Liver (tissue), 9 donors: ENCODE data around the gene ZNF146. TPM values are rescaled to one million over a fixed set of nuclear protein-coding genes. Genes with fewer than 3 reads are reported as not detected.

Source experiments
- DNase-seq: peaks from one replicate; pipeline ENCODE4 v3.0.0-alpha.2; 2017; ENCODE audit warnings: low spot score
- H3K27ac ChIP-seq, 2 donors: one replicate each; pipeline ENCODE4 v1.7.0; 2013; ENCODE audit warnings: inconsistent platforms in 2 of 2, low read length in 2 of 2, control low read depth in 1 of 2, low read depth in 1 of 2, mild to moderate bottlenecking in 1 of 2
- H3K27me3 ChIP-seq, 4 donors: one replicate each; pipeline versions ENCODE4 v1.6.1 to v1.7.0; 2013; ENCODE audit warnings: low read length in 3 of 4, inconsistent platforms in 1 of 4, mild to moderate bottlenecking in 1 of 4, moderate library complexity in 1 of 4; ENCODE audit not compliant: control insufficient read depth in 4 of 4, insufficient read depth in 4 of 4
- H3K36me3 ChIP-seq, 4 donors: one replicate each; pipeline versions ENCODE4 v1.6.1 to v1.7.0; 2013; ENCODE audit warnings: low read length in 3 of 4, mild to moderate bottlenecking in 3 of 4, low read depth in 1 of 4, moderate library complexity in 1 of 4; ENCODE audit not compliant: control insufficient read depth in 4 of 4, insufficient read depth in 3 of 4
- H3K4me1 ChIP-seq, 4 donors: one replicate each; pipeline versions ENCODE4 v1.6.1 to v1.7.0; 2013; ENCODE audit warnings: low read length in 3 of 4, mild to moderate bottlenecking in 3 of 4, moderate library complexity in 1 of 4; ENCODE audit not compliant: control insufficient read depth in 4 of 4, insufficient read depth in 4 of 4
- H3K4me3 ChIP-seq, 3 donors: one replicate each; pipeline versions ENCODE4 v1.6.1 to v1.7.0; 2013; ENCODE audit warnings: low read length in 3 of 3, control low read depth in 1 of 3, low read depth in 1 of 3, mild to moderate bottlenecking in 1 of 3
- H3K9ac ChIP-seq, 2 donors: one replicate each; pipeline ENCODE4 v1.7.0; 2013; ENCODE audit warnings: low read length in 2 of 2, mild to moderate bottlenecking in 2 of 2, moderate library complexity in 2 of 2, control low read depth in 1 of 2, low read depth in 1 of 2
- H3K9me3 ChIP-seq, 4 donors: one replicate each; pipeline versions ENCODE4 v1.6.1 to v1.7.0; 2013; ENCODE audit warnings: low read length in 3 of 4; ENCODE audit not compliant: control insufficient read depth in 4 of 4
- ATF3 ChIP-seq: IDR thresholded peaks from 2 replicates; pipeline ENCODE4 v1.6.1; 2016; ENCODE audit warnings: antibody characterized with exemption
- CTCF ChIP-seq: fragments of 150-350 bp; IDR thresholded peaks from 2 replicates; pipeline ENCODE4 v1.5.1; 2017; ENCODE audit warnings: improper control_type of control experiment, low read depth, low read length; ENCODE audit not compliant: missing input control
- FOXA1 ChIP-seq: IDR thresholded peaks from 2 replicates; pipeline ENCODE4 v1.6.1; 2016; ENCODE audit warnings: antibody characterized with exemption
- GABPA ChIP-seq, 2 donors: IDR thresholded peaks in 1 of 2; conservative IDR thresholded peaks in 1 of 2; 2 replicates each; pipeline ENCODE4 v1.6.1; 2016; ENCODE audit warnings: antibody characterized with exemption in 2 of 2, mild to moderate bottlenecking in 1 of 2, moderate library complexity in 1 of 2
- HNF4G ChIP-seq: IDR thresholded peaks from 2 replicates; pipeline ENCODE4 v1.6.1; 2016; ENCODE audit warnings: antibody characterized with exemption
- JUND ChIP-seq, 2 donors: IDR thresholded peaks; 2 replicates each; pipeline ENCODE4 v1.6.1; 2016; ENCODE audit warnings: antibody characterized with exemption in 2 of 2
- MAX ChIP-seq: IDR thresholded peaks from 2 replicates; pipeline ENCODE4 v1.6.1; 2016; ENCODE audit warnings: antibody characterized with exemption
- REST ChIP-seq: IDR thresholded peaks from 2 replicates; pipeline ENCODE4 v1.6.1; 2016; ENCODE audit warnings: antibody characterized with exemption, mild to moderate bottlenecking
- RXRA ChIP-seq, 2 donors: IDR thresholded peaks; 2 replicates each; pipeline ENCODE4 v1.6.1; 2017 to 2018; ENCODE audit warnings: antibody characterized with exemption in 2 of 2, mild to moderate bottlenecking in 1 of 2
- TAF1 ChIP-seq: conservative IDR thresholded peaks from 2 replicates; pipeline ENCODE4 v1.6.1; 2016; ENCODE audit warnings: antibody characterized with exemption, mild to moderate bottlenecking
- YY1 ChIP-seq: IDR thresholded peaks from 2 replicates; pipeline ENCODE4 v1.6.1; 2016; ENCODE audit warnings: antibody characterized with exemption, mild to moderate bottlenecking
- WGBS: extraction: QIAGEN DNeasy Blood & Tissue Kit; methylation state at CpG from one replicate; pipeline ENCODE4 v1.1.7; 2013; 5-methylcytosine and 5-hydroxymethylcytosine counted together
- polyA plus RNA-seq, 2 donors: library from polyadenylated mRNA; stranded (reverse) in 1 of 2; unstranded in 1 of 2; fragments of 200-250 nt in 1 of 2; fragments of >200 nt in 1 of 2; fragmentation: Nextera tagmentation in 1 of 2; extraction: Ambion mirVana in 1 of 2; gene quantifications; one replicate each; pipeline versions ENCODE4 v1.2.1 to v1.2.3, GENCODE V29; 2013 to 2015
- total RNA-seq, 2 donors: library from RNA; depleted of rRNA; stranded (reverse); fragments of >200 nt; gene quantifications; one replicate each; pipeline ENCODE4 v1.2.3, GENCODE V29; 2014
- donor health status: healthy.
- donor health status: healthy.
- donor health status: healthy.
- donor health status: healthy.
- donor health status: healthy.

The ZNF146 gene
- total and polyA plus RNA-seq, 4 donors = 16.6 to 48.6 (median 24.1) TPM

- DNase-seq = no peak
- no peak for TF ChIP-seq JUND (IDR thresholded peaks at IDR 0.05)
- no peak for TF ChIP-seq YY1
- no peak for TF ChIP-seq MAX
- no peak for TF ChIP-seq GABPA (IDR thresholded peaks at IDR 0.05 in 1 of 2, conservative IDR thresholded peaks at IDR 0.05 in 1 of 2)
- no peak for TF ChIP-seq ATF3
- no peak for TF ChIP-seq TAF1
- no peak for TF ChIP-seq FOXA1
- no peaks in the 10 kb centered on the region for H3K9me3 ChIP-seq
- H3K4me3 ChIP-seq = no peak overlapping the region
- no peak overlapping the region for H3K27ac ChIP-seq
- no peaks in the 10 kb centered on the region for H3K4me1 ChIP-seq
- H3K36me3 ChIP-seq = peaks cover 0 to 7% (median 0%) of the 10 kb centered on the region in 4 donors
- H3K27me3 ChIP-seq = no peaks in the 10 kb centered on the region
- no peak overlapping the region for H3K9ac ChIP-seq
- 93% methylated on average over 6 of the region's 6 CpGs for WGBS
Measured at GRCh38 chr19:36201684-36202083, 13.2 kb upstream of the ZNF146 start.

GRCh38 chr19:36203293-36203692 lies 11.6 kb upstream of the ZNF146 start:
- H3K36me3 ChIP-seq = peaks cover 0 to 7% (median 0%) of the 10 kb centered on the region in 4 donors
- no peak overlapping the region for H3K27ac ChIP-seq
- WGBS = 94% methylated on average over 4 of the region's 4 CpGs
- H3K27me3 ChIP-seq = no peaks in the 10 kb centered on the region
- H3K9me3 ChIP-seq = no peaks in the 10 kb centered on the region
- DNase-seq = no peak
- no peak overlapping the region for H3K4me3 ChIP-seq
- TF ChIP-seq REST (no peak), CTCF (no peak)
- H3K4me1 ChIP-seq = no peaks in the 10 kb centered on the region
- H3K9ac ChIP-seq = no peak overlapping the region

GRCh38 chr19:36207605-36208252 lies 7.2 kb upstream of the ZNF146 start:
- H3K27ac ChIP-seq = no peak overlapping the region
- no peak overlapping the region for H3K9ac ChIP-seq
- no peaks in the 10 kb centered on the region for H3K9me3 ChIP-seq
- no peak for DNase-seq
- H3K4me1 ChIP-seq = no peaks in the 10 kb centered on the region
- 93% methylated on average over 3 of the region's 3 CpGs for WGBS
- no peak overlapping the region for H3K4me3 ChIP-seq
- no peaks in the 10 kb centered on the region for H3K27me3 ChIP-seq
- peaks cover 0 to 2% (median under 1%) of the 10 kb centered on the region in 4 donors for H3K36me3 ChIP-seq
- no peak for TF ChIP-seq REST
- TF ChIP-seq ATF3 = no peak
- TF ChIP-seq HNF4G = no peak
- TF ChIP-seq RXRA (IDR thresholded peaks at IDR 0.05) = no peak
- TF ChIP-seq CTCF = no peak
